22Rv1 (cell line): Measurements from ENCODE around the gene EIF4G1.

Experiments used
- CTCF ChIP-seq: fragments of 450-650 bp; IDR thresholded peaks from 2 replicates; pipeline ENCODE4 v1.5.1; 2017; ENCODE audit warnings: mild to moderate bottlenecking
- ZFX ChIP-seq: fragments of 450-650 bp; IDR thresholded peaks from 2 replicates; pipeline ENCODE4 v1.6.1; 2017; ENCODE audit warnings: antibody characterized with exemption, borderline replicate concordance

- TF ChIP-seq CTCF (peak; percentile 66), ZFX (no peak)
Measured at GRCh38 chr3:184305577-184305976, 8.8 kb upstream of the EIF4G1 start.
